AG04450 (cell line): ENCODE data around the gene ISG20. TPM values are rescaled to one million over a fixed set of nuclear protein-coding genes. Genes with fewer than 3 reads are reported as not detected.

Source experiments
- CTCF ChIA-PET: fragments of 300-600, 350-600 bp; formaldehyde crosslinking; extraction: SDS; loops from one replicate; lab custom pipeline; 2022; ENCODE audit warnings: antibody characterized with exemption, inconsistent platforms; lab: Charles Lee
- POLR2A ChIA-PET: fragments of 350-600 bp; formaldehyde crosslinking; extraction: SDS; loops from one replicate; lab custom pipeline; 2021; ENCODE audit warnings: antibody characterized with exemption, inconsistent platforms; lab: Yijun Ruan, JAX
- DNase-seq: peaks from one replicate; pipeline ENCODE4 v3.0.0-alpha.2; 2011; ENCODE audit warnings: low read depth, low spot score
- H3K27ac ChIP-seq: one replicate; pipeline ENCODE4 v1.5.1; 2012; ENCODE audit warnings: low read depth, low read length, control low read depth
- H3K27me3 ChIP-seq: one replicate; pipeline ENCODE4 v1.6.0; 2012; ENCODE audit warnings: low read length; ENCODE audit not compliant: control insufficient read depth, insufficient read depth
- H3K4me3 ChIP-seq: 2 replicates; pipeline ENCODE4 v1.5.1; 2011; ENCODE audit warnings: mild to moderate bottlenecking, low read depth, low read length, control low read depth
- H3K9me3 ChIP-seq: 2 replicates; pipeline ENCODE4 v1.5.1; 2012; ENCODE audit warnings: low read length; ENCODE audit not compliant: control insufficient read depth, insufficient read depth
- CTCF ChIP-seq: IDR thresholded peaks from 2 replicates; pipeline ENCODE4 v1.5.1; 2011; ENCODE audit warnings: low read depth, low read length, control low read depth, inconsistent platforms
- polyA plus RNA-seq: library from polyadenylated mRNA; depleted of rRNA; stranded (reverse); fragments of >200 nt; gene quantifications from 2 replicates; pipeline ENCODE4 v1.2.3, GENCODE V29; 2011

Gene ISG20
- polyA plus RNA-seq, 1 experiment: 5.2 TPM

GRCh38 chr15:88617790-88618189, 21.0 kb upstream of the ISG20 start:
- ChIA-PET CTCF (interaction anchor here (1.5 kb wide), 1 partner anchor 141 kb away, joined by 5 read pairs; no protein-coding TSS in a partner anchor), POLR2A (no interaction called here)
- H3K4me3 ChIP-seq: no peak overlapping the region
- no peak overlapping the region for H3K27ac ChIP-seq
- no peaks in the 10 kb centered on the region; the same call in 1 of the 2 replicates for H3K9me3 ChIP-seq
- no peak for DNase-seq
- TF ChIP-seq CTCF: no peak
- H3K27me3 ChIP-seq: no peaks in the 10 kb centered on the region

- ChIA-PET CTCF (no interaction called here), POLR2A (no interaction called here)
- H3K27me3 ChIP-seq: no peaks in the 10 kb centered on the region
- H3K9me3 ChIP-seq: no peaks in the 10 kb centered on the region; the same call in 1 of the 2 replicates
- H3K4me3 ChIP-seq: no peak overlapping the region
- DNase-seq: no peak
- TF ChIP-seq CTCF: no peak
- H3K27ac ChIP-seq: no peak overlapping the region
Measured at GRCh38 chr15:88618686-88619085, 20.1 kb upstream of the ISG20 start.

GRCh38 chr15:88619796-88620195, 19.0 kb upstream of the ISG20 start:
- no peak for TF ChIP-seq CTCF

GRCh38 chr15:88620995-88621772, 17.6 kb upstream of the ISG20 start, which contains the start of gene AEN:
TSS of gene AEN (plus strand) at chr15:88621340. CDS start at chr15:88626210, 4,870 bp downstream.
- peak; percentile 93 for DNase-seq
- TF ChIP-seq CTCF: no peak
- H3K27me3 ChIP-seq: no peaks in the 10 kb centered on the region
- peak within 1 kb of the TSS; percentile 79 for H3K27ac ChIP-seq
- no peaks in the 10 kb centered on the region; the same call in 1 of the 2 replicates for H3K9me3 ChIP-seq
- POLR2A ChIA-PET: interaction anchor here (0.6 to 1.5 kb wide), 2 partner anchors 14 to 20 kb away, joined by 4 read pairs; no protein-coding TSS in a partner anchor
- CTCF ChIA-PET: interaction anchor here (0.7 to 1.2 kb wide), 2 partner anchors 144 to 152 kb away, joined by 4 to 5 read pairs; no protein-coding TSS in a partner anchor
- H3K4me3 ChIP-seq: peak within 1 kb of the TSS; percentile 94

More at GRCh38 chr15:88619796-88620195, 19.0 kb upstream of the ISG20 start:
- H3K9me3 ChIP-seq: no peaks in the 10 kb centered on the region; the same call in 1 of the 2 replicates
- H3K27ac ChIP-seq: no peak overlapping the region
- H3K4me3 ChIP-seq: no peak overlapping the region
- no peaks in the 10 kb centered on the region for H3K27me3 ChIP-seq
- ChIA-PET CTCF (no interaction called here), POLR2A (no interaction called here)
- DNase-seq: no peak
